Fibroblast of mammary gland (primary cell): ENCODE data around the gene SBF2.

Source experiments
- DNase-seq: peaks from one replicate; pipeline ENCODE4 v3.0.0-alpha.2; 2010; ENCODE audit warnings: low read depth
- H3K4me3 ChIP-seq: 2 replicates; pipeline ENCODE4 v1.5.1; 2011; ENCODE audit warnings: low read depth, mild to moderate bottlenecking, low read length, moderate library complexity; ENCODE audit not compliant: control insufficient read depth
- CTCF ChIP-seq: conservative IDR thresholded peaks from 2 replicates; pipeline ENCODE4 v1.5.1; 2011; ENCODE audit warnings: low read depth, low read length, inconsistent platforms; ENCODE audit not compliant: control insufficient read depth, insufficient read depth

Gene SBF2

GRCh38 chr11:10021563-10021962 lies 272.5 kb downstream of the SBF2 start:
- H3K4me3 ChIP-seq = no peak overlapping the region
- DNase-seq = no peak
- no peak for TF ChIP-seq CTCF

GRCh38 chr11:10019906-10020682 lies 273.9 kb downstream of the SBF2 start:
- no peak for DNase-seq
- no peak for TF ChIP-seq CTCF
- H3K4me3 ChIP-seq = no peak overlapping the region

- H3K4me3 ChIP-seq = no peak overlapping the region
- no peak for TF ChIP-seq CTCF
- no peak for DNase-seq
Measured at GRCh38 chr11:10017911-10018310, 276.1 kb downstream of the SBF2 start.

GRCh38 chr11:10017050-10017449 lies 277.0 kb downstream of the SBF2 start:
- no peak for TF ChIP-seq CTCF
- DNase-seq = no peak
- H3K4me3 ChIP-seq = no peak overlapping the region

GRCh38 chr11:10012068-10012467 lies 282.0 kb downstream of the SBF2 start:
- no peak for TF ChIP-seq CTCF
- H3K4me3 ChIP-seq = no peak overlapping the region
- DNase-seq = no peak

GRCh38 chr11:10005955-10006525 lies 288.0 kb downstream of the SBF2 start:
- H3K4me3 ChIP-seq = no peak overlapping the region
- DNase-seq = no peak
- TF ChIP-seq CTCF = no peak

- no peak overlapping the region for H3K4me3 ChIP-seq
- TF ChIP-seq CTCF = no peak
- no peak for DNase-seq
Measured at GRCh38 chr11:10004526-10005113, 289.4 kb downstream of the SBF2 start.
